ENCODE results near the gene FANCC.
A peak's percentile ranks its signal among the peaks of the same experiment; 100 is the strongest.

The FANCC gene

DNA sequence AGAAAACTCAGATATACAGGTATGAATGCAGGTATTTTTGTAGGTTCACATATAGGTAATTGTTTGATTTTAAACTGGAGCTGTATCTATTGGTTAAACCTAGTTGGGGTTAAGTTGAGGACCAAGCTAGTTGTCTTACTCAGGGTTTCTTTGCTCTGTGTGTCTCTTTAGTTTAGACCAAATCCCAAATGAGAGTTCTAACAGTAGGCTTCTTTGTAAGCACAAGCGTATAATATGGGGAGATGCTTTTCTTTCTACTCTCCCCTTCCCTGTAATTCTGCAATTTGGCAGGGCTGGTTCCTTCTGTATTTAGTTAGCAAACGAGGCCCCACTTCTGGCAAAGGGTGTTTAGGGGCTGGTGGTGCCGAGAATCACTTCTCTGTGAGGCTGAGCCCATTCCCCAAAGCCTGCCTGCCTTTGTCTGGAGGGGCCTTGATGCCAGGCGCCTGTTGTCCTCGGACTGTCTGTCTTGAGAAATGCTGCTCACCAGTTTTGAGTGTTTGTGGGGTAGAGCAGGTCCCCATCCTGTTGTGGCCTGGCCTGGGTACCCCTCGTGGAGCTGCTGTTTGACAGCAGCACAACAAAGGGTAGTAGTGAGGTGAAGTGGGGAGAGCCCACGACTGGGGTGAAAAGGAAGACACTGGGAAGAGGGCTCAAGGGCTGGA lies 259.3 kb downstream of the FANCC start:
- DNase-seq: no peak

DNA sequence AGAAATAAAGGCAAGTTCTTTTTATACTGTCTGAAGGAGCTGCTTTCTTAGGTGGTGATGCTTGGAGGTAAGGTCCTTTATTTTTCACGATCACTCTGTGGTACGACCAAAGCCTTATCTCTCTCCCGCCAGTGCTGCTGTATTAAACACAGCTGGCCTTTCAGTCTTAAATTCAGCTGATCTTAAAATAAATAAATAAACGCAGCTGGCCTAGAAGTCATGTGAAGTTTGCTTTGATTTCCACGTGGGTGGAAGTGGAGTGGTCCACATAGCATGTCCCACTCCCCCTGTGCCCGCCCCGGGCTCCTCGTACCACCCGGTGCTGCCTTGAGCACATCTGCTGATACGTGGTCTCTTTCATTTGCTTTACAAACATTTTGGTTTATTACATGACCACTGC lies 260.4 kb downstream of the FANCC start:
- peak; percentile 28 for DNase-seq

DNA sequence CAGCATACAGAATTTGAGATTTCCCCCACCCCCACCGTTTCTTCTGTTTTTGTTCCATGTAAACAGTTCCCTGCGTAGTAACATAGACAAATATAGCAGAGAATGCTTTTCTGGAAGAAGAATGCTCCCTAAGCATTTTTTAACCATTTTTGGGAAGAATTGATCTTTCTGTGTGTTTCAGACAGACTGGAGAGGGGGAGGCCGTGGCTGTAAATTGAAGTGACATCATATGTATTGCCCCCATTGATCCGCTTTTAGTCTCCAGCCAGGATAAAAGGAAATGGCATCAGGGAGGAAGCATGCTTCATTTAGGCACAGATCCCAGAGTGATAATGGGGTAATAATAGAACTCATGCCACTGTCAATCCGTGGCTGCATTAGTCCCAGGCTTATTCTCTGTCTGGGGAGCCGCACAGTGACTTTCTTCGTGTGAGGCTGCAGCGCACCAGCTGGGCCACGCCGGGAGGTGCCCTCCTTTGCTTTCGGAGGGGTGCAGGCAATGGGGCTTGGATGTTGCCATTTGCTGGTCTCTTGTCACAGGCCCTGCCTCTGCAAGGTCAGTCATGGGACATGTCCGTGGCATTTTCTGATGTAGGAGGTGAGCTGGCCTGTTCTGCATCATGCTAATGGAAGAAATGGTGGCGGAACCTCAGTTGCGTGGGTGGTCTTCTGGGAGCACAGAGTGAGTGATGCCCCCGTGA lies 261.5 kb downstream of the FANCC start:
- DNase-seq: peak; percentile 91

DNA sequence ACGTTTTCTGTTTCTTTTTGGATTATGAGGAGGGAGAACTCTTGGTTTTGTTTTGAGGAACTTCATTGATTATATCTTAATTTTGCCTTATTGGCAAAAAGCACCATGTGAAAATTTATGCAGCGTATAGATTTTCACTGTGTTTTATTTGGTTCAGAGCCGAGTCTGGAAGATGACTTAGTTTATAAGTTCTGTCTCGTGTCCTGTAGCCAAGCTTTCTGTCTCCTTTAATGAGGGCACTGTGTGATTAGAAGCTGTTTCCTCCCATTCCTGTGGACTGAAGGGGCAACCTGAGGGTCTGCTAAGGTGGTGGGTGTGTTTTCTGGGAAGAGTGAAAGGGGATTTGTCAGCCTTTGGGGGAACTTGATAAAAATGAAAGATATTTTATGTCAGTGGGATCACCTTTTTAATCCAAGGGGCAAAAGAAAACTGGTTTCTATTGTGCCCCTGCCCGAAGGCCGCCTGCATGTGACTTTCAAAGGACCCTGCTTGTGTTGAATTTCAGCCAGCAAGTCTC lies 262.1 kb downstream of the FANCC start:
- peak; percentile 67 for DNase-seq

DNA sequence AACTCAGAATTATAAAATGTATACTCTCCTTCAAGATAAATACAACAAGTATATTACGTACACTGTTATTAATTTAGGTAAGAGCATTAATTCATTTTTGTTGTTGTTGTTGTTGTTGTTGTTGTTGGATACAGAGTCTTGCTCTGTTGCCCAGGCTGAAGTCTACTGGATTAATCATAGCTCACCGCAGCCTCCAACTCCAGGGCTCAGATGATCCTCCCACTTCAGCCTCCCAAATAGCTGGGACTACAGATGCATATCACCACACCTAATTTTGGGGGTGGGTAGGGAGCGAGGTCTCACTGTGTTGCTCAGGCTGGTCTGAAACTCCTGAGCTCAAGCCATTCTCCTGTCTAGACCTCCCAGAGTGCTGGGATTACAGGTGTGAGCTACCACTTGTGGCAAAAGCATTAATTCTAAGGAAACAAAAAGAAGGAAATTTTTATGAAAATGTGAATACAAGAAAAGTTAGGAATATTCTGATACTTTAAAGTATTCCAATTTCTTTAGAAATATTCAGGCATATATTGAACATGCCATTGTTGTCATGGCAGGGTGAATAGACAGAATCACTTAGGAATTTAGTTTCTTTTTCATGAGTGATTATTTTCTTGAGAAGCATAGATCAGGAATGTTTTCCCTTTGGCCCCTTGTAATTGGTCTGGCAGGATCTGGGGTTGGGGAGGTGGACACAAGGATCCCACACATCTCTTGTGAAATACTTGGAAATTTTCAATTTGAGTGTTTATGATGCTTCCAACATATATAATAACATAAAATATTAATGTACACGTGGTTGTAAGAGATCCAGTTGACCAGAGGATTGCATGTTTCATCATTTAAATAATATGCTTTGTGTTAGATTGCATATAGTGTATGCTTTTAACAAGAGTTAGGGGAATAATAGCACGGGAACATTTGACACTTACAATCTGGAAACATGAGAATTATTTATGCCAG lies 263.6 kb downstream of the FANCC start:
- no peak for DNase-seq

DNA sequence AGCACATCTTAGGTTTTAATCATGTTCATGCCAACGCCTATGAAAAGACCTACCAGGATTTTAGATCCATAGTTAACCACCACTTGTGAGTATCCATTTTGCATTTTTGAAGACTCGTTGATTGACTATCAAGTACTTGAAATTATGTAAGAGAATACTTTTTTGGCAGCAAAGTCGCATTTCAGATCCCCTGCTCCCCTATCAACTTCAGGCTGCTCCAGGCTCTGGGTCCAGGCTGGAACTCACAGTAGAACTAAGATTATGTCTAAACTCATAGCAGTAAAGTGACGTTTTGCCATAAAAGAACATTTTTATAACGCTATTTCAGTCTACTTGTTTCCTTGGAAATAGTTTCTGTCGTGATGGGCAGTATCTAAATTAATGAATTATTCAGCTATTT lies 267.7 kb downstream of the FANCC start:
- DNase-seq: no peak
